Measurements from ENCODE around the gene NCOA1.
"Not testable (repeated sequence)": the region's sequence is repeated elsewhere in the genome, so short reads cannot be mapped to it uniquely, and the experiment has no call there.

The NCOA1 gene

DNA sequence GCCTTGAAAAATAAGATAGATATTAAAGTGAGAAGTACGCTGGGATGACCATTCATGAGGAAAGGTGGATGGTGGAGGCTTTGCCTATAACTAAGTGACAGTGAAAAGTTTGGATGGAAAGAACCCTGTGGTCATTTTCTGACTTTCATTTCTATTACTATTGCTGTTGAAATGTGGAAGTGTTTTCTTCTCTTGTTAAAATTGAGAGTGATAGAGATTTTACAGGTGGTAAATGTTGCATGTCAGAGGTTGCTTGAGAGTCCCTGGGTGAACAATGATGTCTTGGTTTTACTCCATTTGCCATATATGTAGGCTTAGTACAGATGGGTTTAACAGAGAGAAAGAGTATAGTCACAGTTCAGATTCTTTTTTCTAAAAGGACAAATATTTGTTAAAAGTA is 18.4 kb downstream of the NCOA1 start:
- DNase-seq = no peak

DNA sequence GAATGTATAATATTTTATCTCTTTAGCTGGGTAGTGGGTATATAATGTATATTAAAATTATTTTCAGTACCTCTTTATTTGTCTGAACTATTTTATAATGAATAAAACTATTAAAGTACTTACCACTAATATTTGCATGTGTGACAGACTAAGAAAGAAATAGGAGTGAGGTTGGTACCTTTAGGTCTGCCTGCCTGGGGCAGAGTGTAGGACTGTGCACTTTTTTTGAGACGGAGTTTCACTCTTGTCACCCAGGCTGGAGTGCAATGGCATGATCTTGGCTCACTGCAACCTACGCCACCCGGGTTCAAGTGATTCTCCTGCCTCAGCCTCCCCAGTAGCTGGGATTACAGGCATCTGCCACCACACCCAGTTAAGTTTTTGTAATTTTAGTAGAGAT is 18.8 kb downstream of the NCOA1 start:
- no peak for DNase-seq

DNA sequence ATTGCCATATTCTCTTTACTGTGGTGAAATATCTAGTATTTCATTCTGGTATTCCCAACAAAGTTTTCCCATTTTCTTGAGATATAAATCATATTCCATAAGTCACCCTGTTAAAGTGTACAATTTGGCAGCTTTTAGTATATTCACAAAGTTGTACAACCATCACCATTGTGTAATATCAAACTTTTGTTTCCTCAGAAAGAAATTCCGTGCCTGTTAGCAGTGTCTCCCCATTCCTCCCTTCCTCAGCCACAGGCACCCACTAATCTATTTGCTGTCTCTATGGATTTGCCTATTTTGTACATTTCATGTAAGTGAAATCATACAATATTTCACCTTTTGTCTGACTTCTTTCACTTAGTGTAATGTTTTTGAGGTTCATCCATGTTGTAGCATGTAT is 19.7 kb downstream of the NCOA1 start:
- DNase-seq = no peak

DNA sequence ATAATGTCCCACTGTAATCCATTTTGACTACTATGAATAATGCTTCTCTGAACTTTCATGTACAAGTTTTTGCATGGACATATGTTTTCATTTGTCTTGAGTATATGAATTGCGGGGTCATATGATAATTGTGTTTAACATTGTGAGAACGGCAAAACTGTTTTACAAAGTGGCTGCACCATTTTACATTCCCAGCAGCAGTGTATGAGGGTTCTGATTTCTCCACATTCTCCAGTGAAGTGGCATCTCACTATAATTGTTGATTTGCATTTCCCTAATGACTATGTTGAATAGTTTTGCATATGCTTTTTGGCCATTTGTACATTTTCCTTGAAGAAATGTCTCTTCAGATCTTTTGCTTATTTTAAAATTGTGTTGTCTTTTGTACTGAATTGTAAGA is 20.1 kb downstream of the NCOA1 start:
- no peak for DNase-seq

DNA sequence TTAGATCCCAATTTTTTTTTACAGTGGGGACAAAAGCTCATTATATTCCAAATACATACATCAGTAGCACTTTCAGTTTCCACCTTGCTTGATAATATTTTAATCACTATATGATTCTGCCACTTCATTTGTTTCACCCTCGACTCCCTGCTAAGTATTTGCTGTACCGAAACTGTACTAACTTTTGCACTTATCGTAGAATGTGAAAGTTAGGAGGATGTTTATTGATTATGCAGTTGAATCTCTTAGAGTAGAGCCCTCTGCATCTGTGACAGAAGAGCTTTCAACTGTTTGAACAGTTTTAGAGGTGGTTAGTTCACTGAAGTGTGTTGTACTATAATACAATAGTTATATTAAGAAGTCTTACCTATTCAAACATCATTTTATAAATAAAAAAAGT is 20.8 kb downstream of the NCOA1 start:
- no peak for DNase-seq

DNA sequence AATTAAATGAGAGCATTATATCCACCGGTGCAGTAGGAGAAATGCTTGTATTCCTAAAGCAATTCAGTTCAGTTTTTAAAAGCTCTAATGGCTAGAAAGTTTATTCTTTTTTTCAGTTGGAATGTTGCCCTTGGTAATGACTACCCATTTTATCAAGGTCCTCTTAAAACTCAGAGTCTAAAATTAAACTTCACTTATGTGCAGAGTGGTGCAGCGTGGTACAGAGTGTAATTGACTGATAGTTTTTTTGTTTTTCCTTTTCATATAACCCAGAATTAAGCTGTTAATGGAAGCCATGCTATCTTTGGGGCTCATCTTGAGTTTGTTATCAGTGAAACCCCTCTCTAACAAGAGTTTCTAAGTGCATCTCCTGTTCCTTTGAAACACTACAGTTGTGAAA is 21.4 kb downstream of the NCOA1 start:
- DNase-seq = no peak

DNA sequence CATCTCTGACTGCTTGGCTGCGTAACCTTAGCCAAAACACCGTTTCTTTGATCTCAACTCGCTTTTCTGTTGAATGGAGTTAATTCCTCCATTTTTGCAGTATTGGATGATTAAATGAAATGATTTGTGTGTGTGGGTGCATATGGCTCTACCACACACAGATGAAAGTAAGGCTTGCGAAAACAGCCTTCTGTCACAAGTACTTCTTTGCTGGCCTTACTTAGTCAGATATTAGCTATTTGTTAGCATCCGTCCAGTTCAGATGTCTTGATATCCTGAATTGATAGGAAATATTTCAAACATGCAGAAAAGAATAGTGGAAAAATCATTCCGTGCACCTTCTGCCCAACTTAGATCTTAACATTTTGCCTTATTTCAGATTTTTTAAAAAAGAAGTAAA is 21.8 kb downstream of the NCOA1 start:
- DNase-seq = no peak

DNA sequence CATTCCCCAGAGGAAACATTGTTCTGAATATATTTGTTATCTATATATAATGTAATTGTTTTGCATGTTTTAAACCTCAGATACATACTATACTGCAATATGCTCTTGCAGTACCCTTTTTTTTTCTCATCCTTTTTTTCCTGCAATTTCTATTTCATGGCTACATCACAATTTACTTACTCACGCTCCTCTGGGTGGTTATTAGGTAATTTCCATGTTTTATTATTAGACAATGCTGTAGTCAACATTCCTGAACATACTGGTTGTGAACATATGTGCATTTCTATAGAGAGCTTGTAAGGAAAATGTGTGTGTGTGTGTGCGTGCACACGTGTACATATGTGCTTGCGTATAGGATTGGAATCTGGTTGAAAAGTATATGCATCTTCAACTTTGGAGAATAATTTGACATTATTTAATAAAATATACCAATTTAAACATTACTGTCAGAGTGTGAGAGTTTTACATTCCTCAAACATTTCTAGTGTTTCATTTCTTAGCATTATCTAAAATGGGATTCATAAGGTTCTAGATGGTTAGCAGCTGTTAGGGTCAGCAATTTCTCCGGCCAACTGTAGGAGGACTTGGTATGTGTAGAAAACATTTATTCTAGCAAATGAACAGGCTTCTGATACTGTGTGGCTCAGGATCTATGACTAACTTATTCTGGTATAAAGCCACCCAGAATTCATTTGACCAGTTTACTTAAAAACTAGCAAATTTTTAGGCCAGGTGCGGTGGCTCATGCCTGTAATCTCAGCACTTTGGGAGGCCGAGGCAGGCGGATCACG is 22.4 kb downstream of the NCOA1 start:
- no peak for DNase-seq

DNA sequence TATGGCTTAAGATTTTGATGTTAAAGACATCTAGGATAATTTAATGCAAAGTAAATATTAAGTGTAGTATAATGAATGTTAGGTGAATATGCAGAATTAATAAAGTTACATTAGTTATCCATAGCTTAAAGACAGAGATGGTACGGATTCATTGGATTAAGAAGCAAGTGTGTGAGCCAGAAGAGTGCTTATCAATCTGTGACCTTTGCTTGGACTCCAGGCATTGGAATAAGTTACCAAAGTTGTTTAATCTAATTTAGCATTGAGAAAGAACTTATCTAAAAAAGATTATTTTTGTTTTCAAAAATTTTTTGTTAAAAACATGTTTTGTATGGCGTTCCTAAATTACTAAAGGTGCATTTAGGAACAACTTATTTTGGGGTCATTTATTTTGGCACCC is 23.8 kb downstream of the NCOA1 start:
- DNase-seq = no peak

DNA sequence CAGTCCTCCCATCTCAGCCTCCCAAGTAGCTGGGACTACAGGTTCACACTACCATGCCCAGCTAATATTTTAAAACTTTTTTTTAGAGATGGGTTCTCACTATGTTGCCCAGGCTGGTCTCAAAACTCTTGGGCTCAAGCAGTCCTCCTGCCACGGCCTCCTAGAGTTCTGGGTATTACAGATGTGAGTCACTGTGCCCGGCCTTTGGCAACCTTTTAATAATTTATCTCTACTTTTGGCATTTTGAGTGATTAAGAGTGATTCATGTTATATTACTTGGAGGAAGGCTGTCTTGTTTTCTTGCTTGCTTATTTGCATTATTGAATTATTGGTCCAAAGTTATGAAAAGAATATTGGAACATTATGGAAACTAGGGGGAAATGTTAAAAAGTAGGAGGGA is 24.3 kb downstream of the NCOA1 start:
- no peak for DNase-seq

DNA sequence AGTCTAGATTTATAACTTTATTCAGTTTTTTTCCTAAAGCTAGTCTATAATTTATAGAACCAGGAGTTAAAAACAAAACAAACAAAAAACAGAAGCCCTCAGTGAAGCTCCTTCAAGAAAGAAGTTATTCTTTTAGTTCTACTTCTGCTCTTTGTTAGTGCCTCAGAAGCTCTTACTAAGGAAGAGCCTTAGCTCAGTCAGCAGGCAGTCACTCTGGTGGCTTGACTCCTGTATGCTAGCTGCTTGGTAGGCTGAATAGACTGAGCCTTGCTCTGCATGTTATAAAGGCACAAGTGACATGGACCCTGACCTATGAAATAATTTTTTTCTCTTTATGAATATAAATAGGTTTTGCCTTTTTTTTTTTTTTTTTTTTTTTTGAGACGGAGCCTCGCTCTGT is 24.8 kb downstream of the NCOA1 start:
- no peak for DNase-seq

DNA sequence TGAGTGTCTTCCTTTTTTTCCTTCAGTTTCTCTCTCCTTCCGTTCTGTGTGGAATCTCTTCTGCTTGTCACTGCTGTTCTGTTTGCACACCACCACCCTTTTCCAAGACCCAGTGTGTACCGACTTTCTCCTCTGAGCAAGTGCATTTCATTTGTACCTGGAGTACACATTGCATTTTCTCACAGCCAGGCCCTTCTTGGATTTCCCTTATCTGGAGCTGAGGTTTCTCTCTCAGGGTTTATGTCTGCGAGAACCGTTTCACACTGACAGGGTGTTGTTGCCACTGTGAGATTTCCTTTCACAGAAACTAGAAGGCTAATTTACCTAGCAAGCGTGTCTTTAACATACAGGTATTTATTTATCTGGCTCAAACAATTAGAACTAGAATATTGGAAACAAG is 26.2 kb downstream of the NCOA1 start:
- no peak for DNase-seq

DNA sequence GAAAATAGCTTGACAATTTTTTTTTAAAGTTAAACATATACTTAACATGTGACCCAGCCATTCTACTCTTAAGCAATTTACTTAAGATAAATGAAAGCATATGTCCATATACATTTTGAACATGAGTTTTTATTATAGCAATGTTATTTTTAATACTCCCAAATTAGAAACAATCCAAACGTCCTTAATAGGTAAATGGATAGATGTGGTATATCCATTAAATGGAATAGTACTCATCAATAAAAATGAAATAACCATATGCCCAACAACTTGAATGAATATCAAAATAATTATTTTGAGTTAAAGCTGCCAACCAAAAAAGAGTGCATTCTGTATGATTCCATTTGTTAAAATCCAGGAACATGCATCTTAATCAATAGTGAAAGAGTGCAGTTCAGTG is 29.1 kb downstream of the NCOA1 start:
- DNase-seq = no peak

DNA sequence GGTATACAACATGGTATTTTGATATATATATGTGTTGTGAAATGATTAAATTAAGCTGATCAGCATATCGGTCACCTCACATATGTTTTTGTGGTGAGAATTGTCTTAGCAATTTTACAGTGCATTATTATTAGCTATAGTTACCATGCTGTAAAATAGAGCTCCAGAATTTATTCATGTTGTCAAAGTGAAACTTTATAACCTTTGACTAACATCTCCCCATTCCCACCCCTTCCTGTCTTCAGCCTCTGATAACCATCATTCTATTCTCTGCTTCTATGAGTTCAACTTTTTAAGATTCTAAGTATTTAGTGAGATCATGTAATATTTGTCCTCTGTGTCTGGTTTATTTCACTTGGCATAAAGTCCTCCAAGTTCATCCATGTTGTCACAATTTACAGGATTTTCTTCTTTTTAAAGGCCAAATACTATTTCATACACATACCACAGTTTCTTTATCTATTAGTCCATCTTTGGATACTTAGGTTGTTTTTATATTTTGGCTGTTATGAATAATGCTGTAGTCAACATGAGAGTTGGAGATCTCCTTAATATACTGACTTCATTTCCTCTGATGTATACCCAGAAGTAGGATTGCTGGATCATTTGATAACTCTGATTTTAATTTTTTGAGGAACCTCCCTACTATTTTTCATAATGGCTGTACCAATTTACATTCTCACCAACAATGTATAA is 30.3 kb downstream of the NCOA1 start:
- no peak for DNase-seq

DNA sequence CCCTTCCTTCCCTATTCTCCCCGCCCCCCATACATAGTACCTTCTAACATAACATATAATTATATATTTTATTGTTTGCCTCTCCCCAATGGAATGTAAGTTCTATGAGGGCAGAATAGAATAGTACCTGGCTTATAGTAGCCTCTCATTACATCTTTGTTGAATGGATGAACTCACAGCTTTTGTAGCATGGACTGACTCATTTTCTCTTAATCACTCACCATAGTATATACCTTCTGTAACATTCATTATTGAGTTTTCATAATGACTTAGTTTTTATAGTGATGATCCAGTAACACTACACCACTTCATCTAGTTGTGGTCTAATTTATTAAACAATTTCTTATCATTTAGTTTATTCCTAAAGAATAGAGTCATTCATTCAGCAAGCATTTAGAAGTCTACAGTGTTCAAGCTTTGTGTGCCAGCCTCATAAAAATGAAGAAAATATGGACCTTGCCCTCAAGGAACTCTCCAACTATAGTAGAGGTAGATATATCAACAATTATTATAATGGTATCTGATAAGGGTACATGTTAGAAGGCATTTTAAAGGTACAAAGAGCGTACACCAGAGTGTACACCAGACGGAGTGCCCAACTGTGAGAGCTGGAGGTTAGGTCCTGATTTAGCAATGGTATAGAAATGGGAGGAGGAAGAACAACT is 31.1 kb downstream of the NCOA1 start:
- DNase-seq = no peak

DNA sequence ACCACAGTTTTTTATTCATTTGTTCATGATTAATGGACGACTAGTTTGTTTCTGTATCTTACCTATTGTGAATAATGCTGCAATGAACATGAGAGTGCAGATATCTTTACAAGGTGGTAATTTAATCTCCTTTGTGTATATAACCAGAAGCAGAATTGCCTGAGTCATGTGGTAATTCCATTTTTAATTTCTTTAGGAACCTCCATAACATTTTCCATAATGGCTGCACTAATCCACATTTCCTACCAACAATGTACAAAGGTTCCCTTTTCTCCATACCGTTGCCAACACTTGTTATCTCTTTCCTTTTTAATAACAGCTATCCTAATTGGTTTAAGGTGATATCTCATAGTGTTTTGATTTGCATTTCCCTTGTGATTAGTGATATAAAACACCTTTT is 36.5 kb downstream of the NCOA1 start:
- DNase-seq = no peak

DNA sequence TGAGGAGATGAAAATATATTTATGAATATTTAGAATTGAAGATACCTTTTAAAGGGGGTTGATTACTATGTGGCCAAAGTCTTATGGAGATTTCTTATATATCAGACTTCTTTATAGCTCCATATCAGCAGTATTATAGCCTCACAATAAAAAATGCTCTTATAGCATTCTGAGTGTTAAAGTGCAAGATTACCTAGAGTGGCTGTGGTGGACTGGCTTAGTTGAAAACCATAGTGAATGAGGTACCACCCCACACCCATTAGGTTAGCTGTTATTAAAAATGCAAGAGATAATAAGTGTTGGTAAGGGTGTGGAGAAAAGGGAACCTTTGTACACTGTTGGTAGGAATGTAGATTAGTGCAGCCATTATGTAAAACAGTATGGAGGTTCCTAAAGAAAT is 39.7 kb downstream of the NCOA1 start:
- no peak for DNase-seq

DNA sequence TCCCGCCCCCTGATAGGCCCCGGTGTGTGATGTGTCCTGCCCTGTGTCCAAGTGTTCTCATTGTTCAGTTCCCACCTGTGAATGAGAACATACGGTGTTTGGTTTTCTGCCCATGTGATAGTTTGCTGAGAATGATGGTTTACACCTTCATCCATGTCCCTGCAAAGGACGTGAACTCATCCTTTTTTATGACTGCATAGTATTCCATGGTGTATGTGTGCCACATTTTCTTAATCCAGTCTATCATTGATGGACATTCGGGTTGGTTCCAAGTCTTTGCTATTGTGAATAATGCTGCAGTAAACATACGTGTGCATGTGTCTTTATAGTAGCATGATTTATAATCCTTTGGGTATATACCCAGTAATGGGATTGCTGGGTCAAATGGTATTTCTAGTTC is 40.6 kb downstream of the NCOA1 start:
- DNase-seq = not testable (repeated sequence)

DNA sequence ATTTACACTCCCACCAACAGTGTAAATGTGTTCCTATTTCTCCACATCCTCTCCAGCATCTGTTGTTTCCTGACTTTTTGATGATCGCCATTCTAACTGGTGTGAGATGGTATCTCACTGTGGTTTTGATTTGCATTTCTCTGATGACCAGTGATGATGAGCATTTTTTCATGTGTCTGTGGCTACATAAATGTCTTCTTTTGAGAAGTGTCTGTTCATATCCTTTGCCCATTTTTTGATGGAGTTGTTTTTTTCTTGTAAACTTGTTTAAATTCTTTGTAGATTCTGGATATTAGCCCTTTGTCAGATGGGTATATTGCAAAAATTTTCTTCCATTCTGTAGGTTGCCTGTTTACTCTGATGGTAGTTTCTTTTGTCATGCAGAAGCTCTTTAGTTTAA is 41.0 kb downstream of the NCOA1 start:
- DNase-seq = not testable (repeated sequence)

DNA sequence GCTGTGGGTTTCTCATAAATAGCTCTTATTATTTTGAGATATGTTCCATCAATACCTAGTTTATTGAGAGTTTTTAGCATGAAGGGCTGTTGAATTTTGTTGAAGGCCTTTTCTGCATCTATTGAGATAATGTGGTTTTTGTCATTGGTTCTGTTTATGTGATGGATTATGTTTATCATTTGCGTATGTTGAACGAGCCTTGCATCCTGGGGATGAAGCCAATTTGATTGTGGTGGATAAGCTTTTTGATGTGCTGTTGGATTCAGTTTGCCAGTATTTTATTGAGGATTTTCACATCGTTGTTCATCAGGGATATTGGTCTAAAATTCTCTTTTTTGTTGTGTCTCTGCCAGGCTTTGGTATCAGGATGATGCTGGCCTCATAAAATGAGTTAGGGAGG is 42.5 kb downstream of the NCOA1 start:
- DNase-seq = not testable (repeated sequence)

DNA sequence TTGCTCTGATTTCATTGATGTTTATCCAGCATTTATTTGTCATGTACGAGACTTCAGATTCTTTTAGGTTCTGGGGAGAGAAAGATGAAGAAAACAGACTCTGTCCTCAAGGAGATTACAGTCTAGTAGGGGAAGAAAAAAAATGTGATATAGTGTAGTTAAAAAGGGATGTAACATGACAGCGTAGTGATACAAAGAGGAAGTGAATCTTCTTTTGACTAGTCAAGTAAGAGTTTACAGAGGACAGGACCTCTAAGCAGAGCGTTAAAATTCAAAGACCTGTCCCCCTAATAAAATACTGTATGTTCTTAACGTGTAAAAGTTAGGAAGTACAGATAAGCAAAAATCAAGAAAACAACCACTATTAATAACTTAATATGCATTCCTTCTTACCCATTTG is 47.7 kb downstream of the NCOA1 start:
- no peak for DNase-seq

DNA sequence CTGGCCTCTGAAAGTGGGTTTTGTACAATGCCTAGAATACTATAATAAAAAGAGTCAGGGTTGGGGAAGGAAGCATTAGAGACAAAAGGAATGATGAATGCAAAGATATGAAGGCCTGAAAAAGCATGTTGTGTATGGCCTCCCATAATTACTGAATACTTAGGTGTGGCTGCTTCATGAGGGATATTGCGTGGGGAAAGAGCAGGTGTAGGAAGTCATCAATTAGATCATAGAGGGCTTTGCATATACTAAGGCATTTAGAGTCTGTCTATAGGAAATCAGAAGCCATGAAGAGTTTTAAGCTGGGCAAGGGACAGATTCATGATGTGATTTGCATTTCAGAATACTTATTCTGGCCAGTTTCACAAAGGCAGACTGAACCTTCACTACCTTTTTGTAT is 48.2 kb downstream of the NCOA1 start:
- no peak for DNase-seq

DNA sequence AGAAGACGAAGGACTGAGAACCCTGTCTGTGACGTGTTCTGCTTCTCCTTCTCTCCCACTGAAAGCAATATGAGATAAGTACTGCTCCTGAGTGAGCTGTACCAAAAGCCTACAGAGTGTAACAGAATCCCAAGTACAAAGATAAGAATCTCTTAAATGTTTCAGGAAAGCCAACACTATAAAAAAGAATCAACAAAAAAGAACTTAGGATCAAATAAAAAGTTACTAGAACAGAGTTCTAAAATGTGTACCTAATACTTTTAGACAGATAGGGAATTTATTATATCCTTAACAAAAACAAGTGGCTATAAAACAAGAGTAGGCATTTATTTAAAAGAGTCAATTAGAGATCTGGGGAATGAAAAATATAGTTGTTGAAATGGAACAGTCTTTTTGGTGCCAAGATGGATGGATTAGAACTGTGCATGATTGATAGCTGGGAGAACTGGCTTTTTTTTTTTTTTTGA is 49.0 kb downstream of the NCOA1 start:
- DNase-seq = no peak

DNA sequence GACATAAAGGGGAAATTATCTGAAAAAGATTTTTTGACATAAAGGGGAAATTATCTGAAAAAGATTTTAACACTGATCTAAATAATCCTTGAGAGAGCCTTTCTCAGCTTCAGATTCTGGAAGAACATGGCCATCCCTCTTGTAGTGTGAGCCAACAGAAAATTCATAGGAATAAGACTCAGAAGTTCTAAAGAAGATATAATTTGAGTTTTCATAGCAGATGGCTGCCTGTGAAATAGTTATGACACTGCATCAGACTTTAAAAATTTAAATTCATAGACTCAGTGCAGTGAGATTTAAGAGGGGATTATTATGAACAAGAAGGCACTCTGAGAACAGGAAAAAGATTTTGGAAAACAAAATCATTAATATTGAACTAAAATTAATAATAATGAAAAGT is 50.6 kb downstream of the NCOA1 start:
- DNase-seq = no peak
